RWPE1 (cell line): ENCODE data around the gene FAM171A1.

Experiments used
- CTCF ChIA-PET: fragments of 350-600 bp; sonication (Branson Sonifier 250); formaldehyde crosslinking; extraction: SDS; loops from one replicate; lab custom pipeline; 2021; lab: Yijun Ruan, JAX
- POLR2A ChIA-PET: fragments of 400-600 bp; formaldehyde crosslinking; extraction: SDS; loops from one replicate; lab custom pipeline; 2020; ENCODE audit warnings: antibody characterized with exemption; ENCODE audit not compliant: low non-redundant PET; lab: Yijun Ruan, JAX
- DNase-seq: peaks from one replicate; pipeline ENCODE4 v3.0.0; 2012; ENCODE audit warnings: low spot score
- H3K27ac ChIP-seq: fragments of 450-650 bp; 2 replicates; pipeline ENCODE4 v1.5.1; 2017
- CTCF ChIP-seq: fragments of 450-650 bp; conservative IDR thresholded peaks from 2 replicates; pipeline ENCODE4 v1.5.1; 2017; ENCODE audit warnings: low read depth, mild to moderate bottlenecking

FAM171A1 gene

GRCh38 chr10:15254808-15255648 lies 116.1 kb downstream of the FAM171A1 start:
- H3K27ac ChIP-seq: no peak overlapping the region
- DNase-seq: no peak
- ChIA-PET POLR2A (no interaction called here), CTCF (interaction anchor here (0.6 to 0.7 kb wide), 3 partner anchors 53 to 389 kb away, joined by 3 to 4 read pairs (median 3); no protein-coding TSS in a partner anchor)
- no peak for TF ChIP-seq CTCF

GRCh38 chr10:15253951-15254807 lies 116.9 kb downstream of the FAM171A1 start:
- CTCF ChIA-PET: interaction anchor here (0.6 to 0.7 kb wide), 3 partner anchors 11 to 123 kb away, joined by 3 to 6 read pairs (median 3); no protein-coding TSS in a partner anchor
- H3K27ac ChIP-seq: no peak overlapping the region
- DNase-seq: no peak
- TF ChIP-seq CTCF: no peak
- POLR2A ChIA-PET: no interaction called here

GRCh38 chr10:15252396-15252795 lies 118.7 kb downstream of the FAM171A1 start:
- ChIA-PET CTCF (no interaction called here), POLR2A (no interaction called here)
- no peak for TF ChIP-seq CTCF
- no peak for DNase-seq
- no peak overlapping the region for H3K27ac ChIP-seq

- CTCF ChIA-PET: no interaction called here
- POLR2A ChIA-PET: no interaction called here
- TF ChIP-seq CTCF: no peak
- DNase-seq: no peak
- H3K27ac ChIP-seq: no peak overlapping the region
Observed at GRCh38 chr10:15251791-15252380, 119.2 kb downstream of the FAM171A1 start.

GRCh38 chr10:15245530-15245929 lies 125.6 kb downstream of the FAM171A1 start:
- DNase-seq: no peak
- POLR2A ChIA-PET: no interaction called here
- TF ChIP-seq CTCF: no peak; the same call in 1 of the 2 replicates
- CTCF ChIA-PET: no interaction called here
- no peak overlapping the region for H3K27ac ChIP-seq
